Ureter (tissue), 1 donor: ENCODE results near the gene FANCE. TPM values are rescaled to one million over a fixed set of nuclear protein-coding genes. Genes with fewer than 3 reads are reported as not detected.
"Not testable (repeated sequence)": the region's sequence is repeated elsewhere in the genome, so short reads cannot be mapped to it uniquely, and the experiment has no call there.

Source experiments
- DNase-seq: peaks from one replicate; pipeline ENCODE4 v3.0.0-alpha.2; 2020; ENCODE audit warnings: low spot score
- total RNA-seq: library from RNA; stranded (reverse); gene quantifications from one replicate; pipeline ENCODE4 v1.2.4, GENCODE V29; 2023
- donor health status: DM: yes; HTN: yes; CAD: no.

Gene FANCE
- total RNA-seq, 1 donor from 2014 or later: 5.5 TPM

DNA sequence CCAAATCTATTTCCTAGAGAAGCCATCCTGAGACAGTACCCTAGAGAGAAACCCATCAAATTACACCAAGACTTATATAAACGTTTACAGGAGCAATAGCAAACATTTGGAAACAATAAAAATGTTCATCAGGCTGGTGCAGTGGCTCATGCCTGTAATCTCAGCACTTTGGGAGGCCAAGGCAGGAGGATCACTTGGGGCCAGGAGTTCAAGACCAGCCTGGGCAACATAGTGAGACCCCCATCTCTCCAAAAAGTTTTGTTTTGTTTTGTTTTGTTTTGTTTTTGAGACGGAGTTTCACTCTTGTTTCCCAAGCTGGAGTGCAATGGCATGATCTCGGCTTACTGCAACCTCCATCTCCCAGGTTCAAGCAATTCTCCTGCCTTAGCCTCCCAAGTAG, 19.4 kb upstream of the FANCE start:
- DNase-seq: not testable (repeated sequence)

DNA sequence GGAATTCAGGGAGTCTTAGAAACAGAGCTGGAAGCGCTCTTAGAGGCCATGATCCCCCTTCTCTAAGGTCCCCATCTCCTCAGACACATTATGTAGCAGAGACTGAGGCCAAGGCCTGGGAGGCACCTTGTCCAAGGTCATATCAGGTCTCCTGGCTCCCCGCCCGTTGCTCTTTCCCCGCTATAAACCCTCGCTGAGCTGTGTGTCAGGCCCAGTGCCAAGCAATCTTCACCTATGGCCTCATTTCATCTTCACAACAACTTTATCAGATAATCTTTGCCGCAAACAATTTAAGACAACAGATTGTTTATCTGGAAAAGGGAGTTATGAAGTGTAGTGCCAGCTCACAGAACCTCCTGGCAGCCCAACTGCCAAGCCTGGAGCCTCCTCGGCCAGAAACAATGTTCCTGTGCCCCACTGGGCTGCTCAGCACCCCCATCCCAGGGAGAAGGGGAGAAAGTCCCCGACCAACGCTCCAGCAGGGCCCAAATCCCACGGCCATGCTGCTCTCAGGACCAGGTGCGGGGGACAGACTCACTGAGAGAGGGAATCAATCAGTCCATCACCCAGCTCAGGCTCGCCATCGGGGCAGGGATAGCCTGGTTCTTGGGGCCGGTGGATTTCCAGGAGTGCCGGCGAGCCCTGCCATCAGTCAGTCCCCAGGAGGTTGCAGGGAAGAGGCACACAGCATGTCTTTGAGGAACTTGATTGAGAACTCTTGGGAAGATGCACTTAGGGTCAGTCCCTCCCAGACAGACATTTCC, 16.9 kb upstream of the FANCE start:
- DNase-seq: no peak

GRCh38 chr6:35436071-35436857, 15.9 kb upstream of the FANCE start:
- no peak for DNase-seq

GRCh38 chr6:35438378-35439065, 13.6 kb upstream of the FANCE start:
- not testable (repeated sequence) for DNase-seq

DNA sequence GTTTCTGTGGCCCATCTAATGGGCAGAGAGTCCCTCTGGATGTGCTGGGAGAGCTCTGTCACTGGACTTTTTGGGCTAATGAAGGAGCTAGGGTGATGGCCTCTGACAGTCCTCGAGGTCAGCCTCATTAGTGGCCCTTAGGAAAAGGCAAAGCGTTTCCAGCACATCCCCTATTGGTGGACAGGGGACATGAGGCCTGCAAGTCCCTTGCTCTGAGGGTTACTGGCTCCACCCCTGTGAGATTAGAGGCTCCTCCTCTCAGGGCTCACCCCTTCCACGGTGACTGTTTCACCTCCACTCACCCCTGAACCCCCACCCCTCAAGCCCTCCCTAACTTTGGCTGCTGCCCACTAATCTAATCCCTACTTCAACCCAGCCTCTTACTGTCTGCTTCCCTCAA, 12.8 kb upstream of the FANCE start:
- no peak for DNase-seq

GRCh38 chr6:35441205-35441604, 10.9 kb upstream of the FANCE start:
- no peak for DNase-seq

DNA sequence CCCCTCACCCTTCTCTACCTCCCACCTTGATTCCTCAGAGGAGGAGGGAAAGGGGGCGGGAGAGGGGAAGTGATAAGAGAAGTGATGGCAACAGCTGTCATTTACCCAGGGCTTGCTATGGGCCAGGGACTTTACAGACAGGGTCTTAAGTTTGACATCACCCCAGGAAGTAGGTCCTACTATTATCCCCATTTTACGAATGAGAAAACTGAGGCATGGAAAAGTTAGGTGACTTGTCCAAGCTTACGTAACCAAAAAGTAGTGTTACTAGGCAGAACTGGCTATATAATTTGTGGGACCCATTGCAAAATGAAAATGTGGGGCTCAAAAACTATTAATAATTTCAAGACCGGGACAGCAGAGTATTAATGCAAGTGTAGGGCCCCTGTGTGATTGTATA, 10.5 kb upstream of the FANCE start:
- DNase-seq: no peak

DNA sequence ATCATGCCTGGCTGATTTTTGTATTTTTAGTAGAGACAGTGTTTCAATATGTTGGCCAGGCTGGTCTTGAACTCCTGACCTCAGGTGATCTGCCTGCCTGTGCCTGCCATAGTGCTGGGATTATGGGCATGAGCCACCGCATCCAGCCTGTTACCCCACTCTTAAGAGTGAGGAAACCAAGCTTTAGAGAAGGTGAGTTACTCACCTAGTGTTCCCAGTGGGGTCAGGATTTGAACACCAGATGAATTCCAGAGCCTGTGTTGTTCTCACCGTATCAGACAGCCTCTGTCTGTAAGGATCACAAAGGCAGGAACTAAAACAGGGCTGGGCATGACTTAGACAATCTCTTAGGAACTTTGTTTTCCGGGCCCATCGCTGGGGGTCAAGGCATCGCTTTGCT, 9.4 kb upstream of the FANCE start:
- DNase-seq: no peak

DNA sequence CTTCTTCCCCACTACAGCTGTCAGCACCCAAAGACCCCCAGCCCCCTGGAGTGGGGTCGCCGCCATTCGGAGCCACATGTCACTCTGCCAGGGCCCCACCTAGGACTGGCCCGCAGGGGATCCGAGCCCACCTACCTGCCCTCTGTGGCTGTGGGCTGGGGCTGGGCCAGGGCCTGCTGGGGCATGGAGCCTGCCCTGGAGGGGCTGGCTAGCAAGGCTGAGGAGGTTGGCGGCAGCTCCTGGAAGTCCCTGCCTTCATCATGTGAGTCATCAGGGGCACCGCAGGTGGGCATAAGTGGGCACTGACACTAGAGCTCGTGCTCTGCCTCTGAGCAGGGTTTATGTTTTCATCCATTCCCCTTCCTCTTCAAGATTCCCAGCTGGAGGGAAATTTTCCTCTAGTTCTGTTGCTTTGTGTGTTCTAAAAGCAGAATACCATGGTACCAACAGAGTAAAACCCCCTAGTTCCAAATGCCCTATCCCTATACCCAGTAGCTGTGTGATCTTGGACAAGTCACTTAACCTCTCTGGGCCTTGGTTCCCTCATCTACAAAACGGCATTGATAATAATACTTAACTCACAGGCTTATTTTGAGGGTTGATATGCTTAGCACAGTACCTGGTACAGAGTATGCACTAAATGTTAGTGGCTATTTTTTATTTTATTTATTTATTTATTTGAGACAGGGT, 8.7 kb upstream of the FANCE start:
- DNase-seq: no peak

GRCh38 chr6:35445691-35446090, 6.4 kb upstream of the FANCE start:
- no peak for DNase-seq

DNA sequence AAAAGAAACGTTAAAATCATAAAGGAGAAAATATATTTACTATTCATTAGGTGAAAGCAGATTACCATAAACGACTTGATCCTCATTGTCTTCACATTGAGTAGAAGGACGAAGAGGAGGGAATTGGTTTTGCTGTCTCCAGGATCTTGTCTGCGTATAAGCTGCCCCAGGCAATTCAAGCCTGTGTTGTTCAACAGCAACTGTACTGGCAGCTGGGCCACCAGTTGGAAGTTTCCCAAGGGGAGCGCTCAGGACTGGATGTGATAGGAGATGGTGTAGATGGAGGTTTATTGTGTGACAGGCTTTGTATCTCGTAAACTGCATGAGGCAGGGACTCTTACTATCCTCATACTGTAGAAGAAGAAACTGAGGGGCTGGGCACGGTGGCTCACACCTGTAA, 3.9 kb upstream of the FANCE start:
- no peak for DNase-seq

GRCh38 chr6:35449287-35449881, 2.8 kb upstream of the FANCE start:
- DNase-seq: no peak

GRCh38 chr6:35451354-35452182, 570 bp upstream of the FANCE start:
- DNase-seq: no peak

- no peak for DNase-seq
Observed at GRCh38 chr6:35453236-35453635, 1.1 kb downstream of the FANCE start.

DNA sequence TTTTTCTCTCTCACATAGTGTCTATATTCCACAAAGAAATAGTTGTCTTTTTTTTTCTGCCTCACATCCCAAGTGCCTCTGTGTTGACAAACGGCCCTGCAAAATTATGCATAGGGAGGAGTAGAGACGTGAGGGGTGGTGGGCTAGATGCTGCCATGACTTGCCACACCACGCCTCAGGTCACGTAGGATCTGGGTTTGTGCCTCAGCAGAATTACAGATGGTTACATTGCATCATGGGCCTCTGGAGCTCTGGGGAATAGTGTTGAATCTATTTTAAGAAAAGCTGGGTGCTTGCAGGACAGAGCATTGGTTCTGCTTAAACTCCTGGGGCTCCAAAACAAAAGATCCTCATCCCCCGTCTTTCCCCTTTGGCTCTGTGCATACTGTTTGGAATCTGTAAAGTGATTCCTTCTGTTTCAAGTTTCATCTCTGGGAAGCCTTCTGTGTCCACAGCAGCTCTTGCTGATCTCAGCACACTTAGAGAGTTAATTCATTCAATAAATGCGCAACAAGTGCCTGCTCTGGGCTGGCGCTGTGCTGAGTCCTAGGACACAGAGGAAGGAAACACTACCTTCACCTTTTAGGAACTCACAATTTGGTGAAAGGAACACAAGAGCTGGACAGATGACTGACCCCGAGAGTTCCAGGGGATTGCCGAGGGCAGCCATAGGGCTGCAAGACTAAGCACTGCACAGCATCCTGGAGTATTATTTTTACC, 2.4 kb downstream of the FANCE start:
- DNase-seq: no peak

- no peak for DNase-seq
Observed at GRCh38 chr6:35457907-35458306, 5.8 kb downstream of the FANCE start.

GRCh38 chr6:35461270-35461669, 9.1 kb downstream of the FANCE start:
- no peak for DNase-seq

GRCh38 chr6:35463292-35463691, 11.2 kb downstream of the FANCE start:
- no peak for DNase-seq

DNA sequence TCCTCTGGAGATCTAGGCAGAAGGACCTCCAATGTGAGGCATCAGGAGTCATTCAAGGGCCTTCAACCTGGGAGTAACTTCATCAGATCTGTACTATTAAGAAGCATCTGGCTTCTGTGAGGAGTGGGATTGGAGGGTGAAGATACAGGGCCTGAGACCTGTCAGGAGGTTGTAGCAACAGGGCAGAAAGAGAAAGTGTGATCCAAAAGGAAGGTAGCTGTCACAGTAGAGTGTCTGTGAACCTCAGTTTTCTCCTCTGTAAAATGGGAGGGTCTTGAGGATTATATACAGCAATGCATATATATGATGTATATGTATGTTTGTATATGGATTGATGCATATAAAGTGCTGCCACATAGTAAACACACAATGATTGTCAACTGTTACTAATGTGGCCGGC, 13.5 kb downstream of the FANCE start:
- no peak for DNase-seq
